Activated naive CD4-positive, alpha-beta T cell (primary cell): Measurements from ENCODE around the gene UBE2D3.
"Not testable (repeated sequence)": the region's sequence is repeated elsewhere in the genome, so short reads cannot be mapped to it uniquely, and the experiment has no call there.

Experiments
- DNase-seq, 4 experiments: peaks; one replicate each; lab custom pipeline; 2025; lab: John Stamatoyannopoulos, UW

Gene UBE2D3

GRCh38 chr4:102829803-102830202 is 2.5 kb upstream of the UBE2D3 start:
- DNase-seq, result no peak

DNA sequence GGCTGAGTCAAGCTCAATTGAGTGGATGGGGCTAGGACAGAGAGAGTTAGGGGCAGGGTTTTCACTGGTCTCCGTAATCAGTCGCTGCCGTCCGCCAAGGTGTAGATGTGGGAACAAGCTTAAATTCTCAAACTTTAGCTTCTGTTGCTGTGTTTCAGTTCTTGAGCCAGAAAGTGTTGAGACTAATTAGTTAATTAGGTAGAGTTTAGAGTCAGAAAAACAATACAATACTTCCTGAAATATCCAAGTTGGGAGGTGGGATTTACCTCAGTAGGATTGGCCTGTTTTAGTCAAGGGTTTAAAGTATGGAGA is 1.1 kb upstream of the UBE2D3 start:
- DNase-seq, result no peak

DNA sequence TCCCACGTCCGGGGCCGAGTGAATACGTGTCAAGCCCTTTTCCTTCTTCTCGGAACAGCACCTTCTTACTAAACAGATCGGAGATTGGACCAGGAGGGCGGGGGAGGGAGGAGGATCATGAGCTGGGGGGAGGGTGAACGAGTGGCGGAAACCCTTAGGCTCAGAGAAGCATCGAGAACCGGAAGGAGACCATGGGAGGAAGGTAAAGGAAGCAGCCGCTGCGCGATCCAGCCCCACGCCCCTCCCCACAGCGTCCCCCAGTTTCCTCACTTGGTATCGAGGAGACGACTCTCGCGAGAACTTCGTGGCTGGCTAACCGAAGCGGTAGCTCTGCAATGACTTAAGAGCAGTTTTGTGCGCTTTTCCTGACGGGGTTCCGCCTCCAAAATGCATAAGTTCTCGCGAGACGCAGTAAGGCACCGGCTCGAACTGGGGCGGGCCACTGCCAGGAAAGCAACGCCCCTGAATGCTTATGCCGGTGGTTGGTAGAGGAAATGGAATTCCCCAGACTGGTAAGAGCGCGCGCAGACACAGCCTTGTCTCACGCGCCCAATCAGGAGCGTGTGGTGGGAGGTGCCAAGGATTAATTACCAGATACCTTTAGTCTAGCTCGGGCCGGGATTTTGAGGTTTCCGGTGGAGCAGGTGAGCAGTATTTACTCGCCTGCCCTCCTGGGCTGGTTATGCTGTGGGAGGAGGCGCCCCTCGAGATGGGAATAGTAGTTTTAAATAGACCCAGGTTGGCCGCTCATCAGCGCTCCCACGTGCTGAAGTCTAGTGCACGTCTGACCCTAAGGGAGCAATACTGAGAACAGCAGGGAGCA is 534 bp upstream of the UBE2D3 start:
- DNase-seq, result peak; percentile 93 to 96 (median 95)

- no peak for DNase-seq
Measured at GRCh38 chr4:102826105-102826889, 1.1 kb downstream of the UBE2D3 start.

GRCh38 chr4:102825261-102826091 is 1.9 kb downstream of the UBE2D3 start:
- no peak for DNase-seq

- DNase-seq, result no peak
Measured at GRCh38 chr4:102824398-102824797, 3.0 kb downstream of the UBE2D3 start.

- DNase-seq, result no peak
Measured at GRCh38 chr4:102823897-102824296, 3.5 kb downstream of the UBE2D3 start.

DNA sequence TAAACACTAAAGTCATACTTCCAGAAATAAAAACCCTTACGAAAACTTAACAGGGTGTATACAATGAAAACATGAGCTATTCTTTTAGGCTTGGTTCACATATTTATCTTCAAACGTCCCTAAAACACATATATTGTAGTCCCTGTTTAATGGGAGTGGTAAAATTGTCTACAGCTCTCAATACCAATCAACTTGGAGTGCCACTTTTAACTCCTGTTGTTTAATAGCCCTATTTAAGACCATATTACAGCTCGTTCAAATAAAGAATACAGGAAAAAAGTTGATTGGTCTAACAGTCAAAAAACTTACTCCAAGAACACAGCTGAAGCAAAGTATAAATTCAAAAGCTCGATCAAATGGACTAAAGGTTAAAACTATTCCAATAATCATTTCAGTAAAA is 3.9 kb downstream of the UBE2D3 start:
- no peak for DNase-seq

DNA sequence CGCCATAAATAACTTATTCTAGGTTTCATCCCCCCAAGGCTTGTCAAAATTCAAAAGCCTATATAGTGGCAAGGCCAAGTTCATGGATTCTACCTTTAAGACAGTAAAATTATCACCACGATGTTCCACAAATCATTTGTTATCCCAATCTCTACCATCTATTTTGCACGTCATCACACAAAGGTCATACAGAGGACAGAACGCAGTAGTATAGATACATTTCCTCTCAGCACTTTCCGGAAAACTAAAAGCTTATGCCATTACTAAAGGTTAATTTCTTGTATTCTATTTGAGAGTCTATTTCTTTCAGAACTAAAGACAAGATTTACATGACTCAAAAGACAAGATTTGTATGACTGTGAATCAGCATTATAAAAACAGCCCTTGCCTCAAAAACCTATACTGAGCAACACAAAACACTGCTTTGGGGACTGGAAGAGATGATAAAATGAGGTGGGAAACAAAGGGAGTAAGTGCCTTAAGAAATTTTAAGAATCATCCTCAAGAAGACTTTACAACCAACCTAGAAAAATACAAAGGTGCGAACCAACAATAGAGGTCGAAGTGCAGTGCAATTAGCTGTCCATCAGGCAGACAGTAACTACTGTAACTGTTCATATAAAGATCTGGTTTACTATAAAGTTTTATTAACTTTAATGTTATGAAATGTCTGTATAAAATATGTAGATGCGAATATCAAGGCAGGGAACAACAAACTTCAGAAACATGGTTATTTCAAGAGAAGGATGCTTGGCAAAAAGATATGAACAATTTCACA is 7.6 kb downstream of the UBE2D3 start:
- no peak for DNase-seq

GRCh38 chr4:102819100-102819499 is 8.3 kb downstream of the UBE2D3 start:
- DNase-seq, result not testable (repeated sequence)

GRCh38 chr4:102817613-102818268 is 9.6 kb downstream of the UBE2D3 start:
- no peak for DNase-seq

- no peak for DNase-seq
Measured at GRCh38 chr4:102817021-102817605, 10.2 kb downstream of the UBE2D3 start.

- no peak for DNase-seq
Measured at GRCh38 chr4:102815981-102816380, 11.4 kb downstream of the UBE2D3 start.

DNA sequence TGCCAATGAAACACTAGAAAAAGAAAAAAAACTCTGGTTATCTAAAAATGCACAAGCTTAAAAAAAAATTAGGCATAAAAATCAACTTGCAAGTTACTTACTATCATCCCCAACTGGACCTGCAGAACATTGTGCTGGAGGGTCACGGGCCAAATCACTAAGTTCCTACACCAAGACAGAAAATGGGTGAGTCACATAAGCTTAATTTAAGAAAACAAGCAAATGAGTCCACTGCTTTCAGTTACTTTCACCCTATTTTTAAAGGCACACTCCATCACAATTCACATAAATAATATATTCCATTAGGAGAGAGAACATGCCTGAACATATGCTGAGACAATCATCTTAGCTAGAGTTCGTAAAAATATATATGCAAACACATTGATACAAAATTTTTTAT is 17.7 kb downstream of the UBE2D3 start:
- DNase-seq, result no peak

- DNase-seq, result no peak
Measured at GRCh38 chr4:102809190-102809589, 18.2 kb downstream of the UBE2D3 start.

DNA sequence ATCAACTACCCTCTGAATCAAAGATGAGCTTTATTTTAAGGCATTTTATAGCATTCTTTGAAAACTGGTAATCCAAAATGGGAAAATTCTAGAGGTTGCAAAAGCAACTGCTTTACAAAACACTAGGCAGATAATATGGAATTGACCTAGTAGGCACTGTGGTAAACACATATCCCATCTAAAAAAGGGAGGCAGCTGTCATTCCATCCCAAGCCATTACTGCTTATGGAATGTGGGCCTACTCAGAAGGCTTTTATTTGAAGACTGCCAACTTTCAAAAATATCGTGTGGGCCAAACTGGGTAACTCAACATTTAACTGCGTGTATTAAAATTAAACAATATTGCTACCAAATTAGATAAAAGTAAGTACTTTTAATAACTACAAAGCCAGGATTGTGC is 19.3 kb downstream of the UBE2D3 start:
- DNase-seq, result no peak

GRCh38 chr4:102807345-102807744 is 20.0 kb downstream of the UBE2D3 start:
- no peak for DNase-seq

- no peak for DNase-seq
Measured at GRCh38 chr4:102799816-102800215, 27.5 kb downstream of the UBE2D3 start.

GRCh38 chr4:102794999-102795398 is 32.4 kb downstream of the UBE2D3 start:
- no peak for DNase-seq

GRCh38 chr4:102792361-102792936 is 34.9 kb downstream of the UBE2D3 start:
- DNase-seq, result no peak
